GM18868 (cell line): ENCODE data around the gene RNU7-1.

Experiments used
- ATAC-seq: cut with Tn5 transposase; IDR thresholded peaks from one replicate; pipeline ENCODE4 v1.9.1; 2021; ENCODE audit warnings: mild to moderate bottlenecking, moderate library complexity; ENCODE audit not compliant: unreplicated experiment

Gene RNU7-1

DNA sequence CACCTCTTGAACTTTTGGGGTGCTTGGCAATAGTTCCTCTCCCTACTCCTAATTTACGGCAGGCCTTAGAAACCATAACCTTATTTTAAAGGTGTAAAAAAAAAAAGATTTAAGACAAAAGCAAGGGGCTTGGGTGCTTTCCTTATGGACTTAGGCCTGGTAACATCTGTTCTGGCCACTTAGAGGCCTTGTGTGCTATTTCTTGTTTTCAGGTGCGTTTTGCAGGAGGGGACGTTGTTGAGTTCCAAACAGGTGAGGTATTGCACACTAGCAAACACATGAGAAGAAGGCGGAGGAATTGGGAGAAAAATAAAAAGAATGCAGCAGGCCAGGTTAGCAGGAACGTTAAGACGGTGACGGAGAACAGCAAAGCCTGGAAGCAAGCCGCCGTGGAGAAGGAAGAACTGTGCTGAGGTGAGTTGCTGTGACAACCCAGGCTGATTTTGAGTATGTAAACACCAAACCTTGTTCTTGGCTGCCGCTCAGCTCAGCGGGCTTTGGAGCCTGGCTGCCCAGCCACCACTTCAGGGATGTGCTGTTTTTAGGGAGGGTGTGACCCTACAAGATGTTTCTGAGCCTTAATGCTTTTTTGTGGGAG, 44.4 kb downstream of the RNU7-1 start:
- no peak for ATAC-seq
